Dendritic cell treated with granulocyte-macrophage colony-stimulating factor and Interleukin-4, amounts not matched to agents 40 ng/mL and 50 ng/mL, for 4 days (primary cell): ENCODE data around the gene MYLIP.
A peak's percentile ranks its signal among the peaks of the same experiment; 100 is the strongest.

Experiments
- H3K27ac Mint-ChIP-seq: one replicate; pipeline ENCODE4 v1.8.0; 2022; ENCODE audit warnings: mild to moderate bottlenecking, mixed read lengths
- H3K27me3 Mint-ChIP-seq: one replicate; pipeline ENCODE4 v1.8.0; 2022; ENCODE audit warnings: mild to moderate bottlenecking, mixed read lengths
- H3K36me3 Mint-ChIP-seq: one replicate; pipeline ENCODE4 v1.8.0; 2022; ENCODE audit warnings: low read depth, mixed read lengths
- H3K4me1 Mint-ChIP-seq: one replicate; pipeline ENCODE4 v1.8.0; 2022; ENCODE audit warnings: low read depth, mixed read lengths
- H3K4me3 Mint-ChIP-seq: one replicate; pipeline ENCODE4 v1.8.0; 2022; ENCODE audit warnings: mild to moderate bottlenecking, moderate library complexity, mixed read lengths
- H3K9me3 Mint-ChIP-seq: one replicate; pipeline ENCODE4 v1.8.0; 2022; ENCODE audit warnings: mixed read lengths
- intact Hi-C: fragments of 100-400 bp; cut with micrococcal nuclease; formaldehyde crosslinking; loops from one replicate; pipeline ENCODE4 v1.15.0; 2022

MYLIP gene

DNA sequence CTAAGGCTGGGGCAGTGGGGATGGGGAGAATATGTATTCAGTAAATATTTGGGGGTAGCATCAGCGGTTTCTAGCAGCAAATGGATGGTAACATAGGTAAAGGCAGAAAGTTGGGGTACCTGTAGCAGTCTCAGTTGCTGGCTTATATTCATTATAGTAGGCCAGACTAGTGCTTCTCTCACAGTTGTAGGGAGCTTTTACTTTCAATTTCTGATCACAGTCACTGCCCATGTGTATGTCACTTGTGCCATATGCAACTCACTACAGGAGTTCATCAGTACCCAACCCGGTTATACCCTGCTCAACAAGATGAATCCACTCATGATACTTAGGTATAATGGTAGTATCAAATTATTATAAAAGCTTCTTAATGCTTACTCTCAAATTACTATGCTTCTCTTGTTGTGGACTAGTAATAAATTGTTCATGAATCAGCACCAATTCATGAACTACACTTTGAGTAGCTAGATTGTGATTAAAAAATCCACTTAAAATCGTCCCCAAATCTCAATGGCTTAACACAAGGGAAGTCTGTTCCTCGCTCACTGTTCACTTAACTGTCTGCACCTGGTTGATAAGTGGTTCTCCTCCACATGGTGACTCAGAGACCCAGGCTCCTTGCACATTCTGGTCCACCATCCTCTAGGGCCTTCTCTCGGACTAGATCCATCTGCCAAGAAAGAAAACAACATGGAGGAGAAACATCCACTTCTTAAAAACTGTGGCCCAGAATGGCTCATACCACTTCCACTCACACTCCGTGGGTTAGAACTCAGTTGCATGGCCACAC lies 31.3 kb upstream of the MYLIP start:
- Mint-ChIP-seq H3K27ac (peak overlapping the region; percentile 26), H3K36me3 (no peaks in the 10 kb centered on the region), H3K4me3 (no peak overlapping the region), H3K27me3 (no peaks in the 10 kb centered on the region), H3K4me1 (peaks cover 21% of the 10 kb centered on the region), H3K9me3 (peaks cover 28% of the 10 kb centered on the region)
- intact Hi-C loops, result no loop called here

GRCh38 chr6:16098211-16098610 lies 30.7 kb upstream of the MYLIP start:
- Mint-ChIP-seq H3K36me3 (no peaks in the 10 kb centered on the region), H3K27ac (peak overlapping the region; percentile 26), H3K9me3 (peaks cover 28% of the 10 kb centered on the region), H3K27me3 (no peaks in the 10 kb centered on the region), H3K4me1 (peaks cover 14% of the 10 kb centered on the region), H3K4me3 (no peak overlapping the region)
- intact Hi-C loops, result no loop called here

- Mint-ChIP-seq H3K27me3 (no peaks in the 10 kb centered on the region), H3K4me3 (no peak overlapping the region), H3K9me3 (peaks cover 28% of the 10 kb centered on the region), H3K4me1 (peaks cover 7% of the 10 kb centered on the region), H3K36me3 (no peaks in the 10 kb centered on the region), H3K27ac (no peak overlapping the region)
- intact Hi-C loops, result no loop called here
These were observed 26.7 kb upstream of the MYLIP start for GRCh38 chr6:16102208-16102607.

DNA sequence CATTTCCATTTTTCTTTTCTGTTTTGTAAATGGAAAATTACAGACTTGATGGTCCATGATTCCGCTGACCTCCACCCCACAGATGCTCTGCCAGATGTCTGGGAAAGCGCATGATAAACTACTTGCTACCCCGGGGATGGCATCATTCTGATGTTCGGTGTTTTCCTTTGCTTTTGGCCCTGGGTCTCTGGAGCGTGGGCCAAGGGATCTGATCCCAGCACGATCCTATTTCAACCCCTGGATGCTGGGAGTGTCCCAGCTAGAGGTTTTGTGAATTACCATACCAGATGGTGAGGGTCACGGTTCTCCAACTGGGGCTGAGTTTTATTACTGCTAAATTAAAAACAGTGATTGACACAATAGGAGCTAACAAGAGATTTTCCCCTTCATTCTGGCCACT lies 25.2 kb upstream of the MYLIP start:
- Mint-ChIP-seq H3K9me3 (peaks cover 22% of the 10 kb centered on the region), H3K27me3 (no peaks in the 10 kb centered on the region), H3K36me3 (no peaks in the 10 kb centered on the region), H3K4me1 (no peaks in the 10 kb centered on the region), H3K4me3 (no peak overlapping the region), H3K27ac (no peak overlapping the region)
- intact Hi-C loops, result no loop called here

DNA sequence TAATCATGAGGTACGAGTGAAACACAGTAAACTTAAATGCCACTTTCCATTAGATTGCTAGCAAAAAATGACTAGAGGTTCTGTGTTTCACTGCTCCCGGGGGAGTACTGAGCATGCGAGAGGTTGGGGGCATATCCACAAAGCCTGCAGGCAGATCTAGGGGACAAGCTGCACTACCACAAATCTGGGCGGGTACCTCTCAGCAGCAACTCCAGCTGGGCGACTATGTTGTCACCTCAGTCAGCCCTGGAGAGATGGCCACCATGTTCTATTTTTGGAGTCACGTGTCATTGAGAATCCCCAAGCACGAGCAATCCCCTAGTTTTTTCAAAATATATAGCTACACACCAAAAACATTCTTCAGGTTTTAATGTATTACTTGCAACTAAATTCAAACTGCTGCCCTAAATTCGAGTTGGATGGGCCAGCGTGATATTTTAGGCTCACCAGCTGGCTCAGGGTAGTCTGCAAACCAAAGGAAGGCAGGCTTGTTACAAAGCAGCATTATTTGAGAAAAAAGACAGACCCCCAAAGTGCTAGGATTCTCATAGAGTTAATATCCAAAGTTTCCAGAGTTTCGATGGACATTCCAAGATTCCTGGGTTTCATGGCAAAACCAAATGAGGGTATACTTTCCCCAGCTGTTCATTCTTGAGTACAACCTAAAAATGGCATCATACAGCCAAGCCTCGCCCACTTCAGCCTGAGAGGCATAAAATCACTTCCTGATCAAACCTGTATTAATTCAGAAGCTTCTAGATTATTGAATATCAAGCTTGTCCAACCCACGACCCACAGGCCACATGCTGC lies 24.1 kb upstream of the MYLIP start:
- intact Hi-C loops, result no loop called here
- Mint-ChIP-seq H3K36me3 (no peaks in the 10 kb centered on the region), H3K4me3 (no peak overlapping the region), H3K4me1 (peaks cover 9% of the 10 kb centered on the region), H3K27me3 (no peaks in the 10 kb centered on the region), H3K27ac (no peak overlapping the region), H3K9me3 (peaks cover 12% of the 10 kb centered on the region)

- intact Hi-C loops, result no loop called here
- no peak overlapping the region for H3K4me3 Mint-ChIP-seq
- H3K27ac Mint-ChIP-seq, result no peak overlapping the region
- H3K27me3 Mint-ChIP-seq, result no peaks in the 10 kb centered on the region
- H3K36me3 Mint-ChIP-seq, result no peaks in the 10 kb centered on the region
- H3K4me1 Mint-ChIP-seq, result peaks cover 17% of the 10 kb centered on the region
- peaks cover 2% of the 10 kb centered on the region for H3K9me3 Mint-ChIP-seq
These were observed 23.0 kb upstream of the MYLIP start for GRCh38 chr6:16105854-16106253.

GRCh38 chr6:16106991-16107787 lies 21.7 kb upstream of the MYLIP start:
- intact Hi-C loops, result no loop called here
- no peaks in the 10 kb centered on the region for H3K9me3 Mint-ChIP-seq
- no peak overlapping the region for H3K4me3 Mint-ChIP-seq
- no peak overlapping the region for H3K27ac Mint-ChIP-seq
- H3K27me3 Mint-ChIP-seq, result no peaks in the 10 kb centered on the region
- no peaks in the 10 kb centered on the region for H3K36me3 Mint-ChIP-seq
- H3K4me1 Mint-ChIP-seq, result peaks cover 24% of the 10 kb centered on the region

- Mint-ChIP-seq H3K27ac (no peak overlapping the region), H3K4me1 (peaks cover 27% of the 10 kb centered on the region), H3K4me3 (no peak overlapping the region), H3K27me3 (no peaks in the 10 kb centered on the region), H3K36me3 (no peaks in the 10 kb centered on the region), H3K9me3 (no peaks in the 10 kb centered on the region)
- intact Hi-C loops, result no loop called here
These were observed 20.5 kb upstream of the MYLIP start for GRCh38 chr6:16108419-16108818.

GRCh38 chr6:16108921-16109658 lies 19.8 kb upstream of the MYLIP start:
- no peak overlapping the region for H3K4me3 Mint-ChIP-seq
- peak overlapping the region; percentile 22 for H3K27ac Mint-ChIP-seq
- no peaks in the 10 kb centered on the region for H3K27me3 Mint-ChIP-seq
- no peaks in the 10 kb centered on the region for H3K36me3 Mint-ChIP-seq
- H3K9me3 Mint-ChIP-seq, result no peaks in the 10 kb centered on the region
- intact Hi-C loops, result no loop called here
- peaks cover 27% of the 10 kb centered on the region for H3K4me1 Mint-ChIP-seq

GRCh38 chr6:16109659-16110305 lies 19.1 kb upstream of the MYLIP start:
- Mint-ChIP-seq H3K27me3 (no peaks in the 10 kb centered on the region), H3K4me1 (peaks cover 31% of the 10 kb centered on the region), H3K27ac (peak overlapping the region; percentile 22), H3K4me3 (no peak overlapping the region), H3K36me3 (no peaks in the 10 kb centered on the region), H3K9me3 (no peaks in the 10 kb centered on the region)
- intact Hi-C loops, result no loop called here

GRCh38 chr6:16118825-16119224 lies 10.1 kb upstream of the MYLIP start:
- peaks cover 6% of the 10 kb centered on the region for H3K4me1 Mint-ChIP-seq
- H3K27me3 Mint-ChIP-seq, result no peaks in the 10 kb centered on the region
- intact Hi-C loops, result no loop called here
- no peak overlapping the region for H3K4me3 Mint-ChIP-seq
- H3K27ac Mint-ChIP-seq, result no peak overlapping the region
- no peaks in the 10 kb centered on the region for H3K9me3 Mint-ChIP-seq
- no peaks in the 10 kb centered on the region for H3K36me3 Mint-ChIP-seq

DNA sequence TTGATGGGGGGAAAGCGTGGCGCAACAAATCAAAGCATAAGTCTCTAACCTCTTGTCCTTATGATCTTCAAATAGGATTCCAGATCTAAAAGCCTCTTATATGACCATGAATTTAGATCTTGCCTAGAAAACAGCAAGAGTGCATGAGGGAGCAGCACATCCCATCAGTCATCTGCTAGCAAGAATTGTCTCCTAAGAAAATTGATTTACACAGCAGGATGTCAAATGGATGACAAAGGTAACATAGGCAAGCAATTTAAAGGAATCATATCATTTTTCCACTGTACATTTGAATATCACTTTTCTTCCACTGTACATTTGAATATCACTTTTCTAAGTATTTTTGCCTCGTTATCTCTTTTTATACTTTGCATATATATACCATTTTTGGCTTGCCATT lies 7.5 kb upstream of the MYLIP start:
- no peaks in the 10 kb centered on the region for H3K9me3 Mint-ChIP-seq
- no peaks in the 10 kb centered on the region for H3K27me3 Mint-ChIP-seq
- intact Hi-C loops, result no loop called here
- no peaks in the 10 kb centered on the region for H3K4me1 Mint-ChIP-seq
- H3K36me3 Mint-ChIP-seq, result no peaks in the 10 kb centered on the region
- H3K4me3 Mint-ChIP-seq, result no peak overlapping the region
- H3K27ac Mint-ChIP-seq, result no peak overlapping the region

GRCh38 chr6:16122197-16122596 lies 6.7 kb upstream of the MYLIP start:
- Mint-ChIP-seq H3K36me3 (no peaks in the 10 kb centered on the region), H3K4me1 (no peaks in the 10 kb centered on the region), H3K4me3 (no peak overlapping the region), H3K27ac (no peak overlapping the region), H3K9me3 (no peaks in the 10 kb centered on the region), H3K27me3 (no peaks in the 10 kb centered on the region)
- intact Hi-C loops, result no loop called here
